GM21723 (cell line): Measurements from ENCODE around the gene BMP6.
"Not testable (repeated sequence)": the region's sequence is repeated elsewhere in the genome, so short reads cannot be mapped to it uniquely, and the experiment has no call there.

Source experiments
- ATAC-seq: cut with Tn5 transposase; IDR thresholded peaks from one replicate; pipeline ENCODE4 v1.9.1; 2021; ENCODE audit warnings: mild to moderate bottlenecking, moderate library complexity; ENCODE audit not compliant: unreplicated experiment

BMP6 gene

GRCh38 chr6:7880718-7881107 is 154.8 kb downstream of the BMP6 start:
- ATAC-seq, result no peak

GRCh38 chr6:7881765-7882500 is 156.0 kb downstream of the BMP6 start:
- ATAC-seq, result no peak

GRCh38 chr6:7882505-7883257 is 156.8 kb downstream of the BMP6 start:
- no peak for ATAC-seq

GRCh38 chr6:7883381-7883780 is 157.5 kb downstream of the BMP6 start:
- ATAC-seq, result no peak

- ATAC-seq, result no peak
These were observed 160.2 kb downstream of the BMP6 start for GRCh38 chr6:7886132-7886531.

GRCh38 chr6:7887278-7887991 is 161.5 kb downstream of the BMP6 start:
- no peak for ATAC-seq

- ATAC-seq, result no peak
These were observed 162.9 kb downstream of the BMP6 start for GRCh38 chr6:7888587-7889357.

- no peak for ATAC-seq
These were observed 165.4 kb downstream of the BMP6 start for GRCh38 chr6:7891078-7891872.

GRCh38 chr6:7892367-7892766 is 166.5 kb downstream of the BMP6 start:
- ATAC-seq, result not testable (repeated sequence)

GRCh38 chr6:7893342-7893741 is 167.4 kb downstream of the BMP6 start:
- no peak for ATAC-seq

- no peak for ATAC-seq
These were observed 168.6 kb downstream of the BMP6 start for GRCh38 chr6:7894262-7895124.

GRCh38 chr6:7895125-7895423 is 169.2 kb downstream of the BMP6 start:
- no peak for ATAC-seq

- no peak for ATAC-seq
These were observed 170.6 kb downstream of the BMP6 start for GRCh38 chr6:7896465-7896987.

- ATAC-seq, result peak; percentile 73
These were observed 171.7 kb downstream of the BMP6 start for GRCh38 chr6:7897461-7898192.

GRCh38 chr6:7898193-7898586 is 172.3 kb downstream of the BMP6 start:
- not testable (repeated sequence) for ATAC-seq

- no peak for ATAC-seq
These were observed 173.4 kb downstream of the BMP6 start for GRCh38 chr6:7899101-7899888.

GRCh38 chr6:7899889-7900213 is 174.0 kb downstream of the BMP6 start:
- ATAC-seq, result no peak

- no peak for ATAC-seq
These were observed 174.7 kb downstream of the BMP6 start for GRCh38 chr6:7900621-7901020.
